Stimulated activated CD8-positive, alpha-beta memory T cell treated with anti-CD3 and anti-CD28 coated beads, Interleukin-15, amount 100 ng/mL, for 1 hour (primary cell): ENCODE measurements around the gene MGAT4C.
"Not testable (repeated sequence)": the region's sequence is repeated elsewhere in the genome, so short reads cannot be mapped to it uniquely, and the experiment has no call there.

Experiments used
- DNase-seq: peaks from one replicate; pipeline ENCODE4 v3.0.0-alpha.2; 2020; ENCODE audit warnings: low read depth

Gene MGAT4C

DNA sequence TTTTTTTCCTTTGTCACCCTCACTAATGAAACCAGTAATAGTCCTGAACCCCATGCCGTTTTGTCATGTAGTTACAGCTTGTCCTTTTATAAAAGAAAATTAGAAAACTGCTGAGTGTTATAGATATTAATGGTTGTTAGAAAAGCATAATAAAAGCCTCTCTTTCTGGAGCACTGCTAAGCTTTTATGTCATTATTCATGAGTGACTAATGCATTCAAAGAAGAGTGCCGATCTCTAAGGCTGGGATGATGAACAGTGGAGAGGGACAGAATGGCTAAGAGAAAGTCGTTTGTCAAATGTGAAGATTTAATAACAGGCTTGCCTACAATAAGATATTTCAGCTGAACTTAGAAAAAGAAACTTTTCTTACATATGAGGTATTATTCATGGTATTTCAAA is 121.6 kb downstream of the MGAT4C start:
- no peak for DNase-seq

DNA sequence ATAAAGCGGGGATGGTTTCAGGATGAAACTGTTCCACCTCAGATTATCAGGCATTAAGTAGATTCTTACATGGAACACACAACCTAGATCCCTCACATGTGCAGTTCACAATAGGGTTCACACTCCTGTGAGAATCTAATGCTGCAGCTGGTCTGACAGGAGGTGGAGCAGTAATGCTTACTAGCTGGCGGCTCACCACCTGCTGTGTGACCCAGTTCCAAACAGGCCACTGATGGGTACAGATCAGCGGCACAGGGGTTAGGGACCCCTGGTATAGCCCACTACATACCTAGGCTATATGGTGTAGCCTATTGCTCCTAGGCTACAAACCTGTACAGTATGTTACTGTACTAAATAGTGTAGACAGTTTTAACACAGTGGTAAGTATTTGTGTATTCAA is 129.3 kb downstream of the MGAT4C start:
- not testable (repeated sequence) for DNase-seq

GRCh38 chr12:86122846-86123468 is 133.2 kb downstream of the MGAT4C start:
- no peak for DNase-seq

DNA sequence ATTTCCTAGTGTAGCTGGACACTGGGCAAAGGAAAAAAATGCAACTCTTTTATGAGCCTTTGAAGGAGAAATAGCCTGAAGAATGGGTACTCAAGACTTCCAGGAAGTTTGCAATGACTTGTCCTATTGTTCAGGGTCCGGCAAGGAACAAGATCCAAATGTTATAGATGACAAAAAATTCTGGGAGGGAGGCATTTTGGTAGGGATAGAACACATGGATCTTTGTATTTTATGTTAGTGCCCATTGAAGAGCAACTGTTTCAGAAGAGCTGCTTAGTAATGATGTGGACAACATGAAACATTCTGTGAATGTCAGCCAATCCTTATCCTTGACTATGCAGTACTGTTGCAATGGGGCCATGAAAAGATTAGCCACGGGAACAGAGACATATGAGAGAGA is 138.0 kb downstream of the MGAT4C start:
- no peak for DNase-seq

GRCh38 chr12:86117711-86118110 is 138.5 kb downstream of the MGAT4C start:
- no peak for DNase-seq

DNA sequence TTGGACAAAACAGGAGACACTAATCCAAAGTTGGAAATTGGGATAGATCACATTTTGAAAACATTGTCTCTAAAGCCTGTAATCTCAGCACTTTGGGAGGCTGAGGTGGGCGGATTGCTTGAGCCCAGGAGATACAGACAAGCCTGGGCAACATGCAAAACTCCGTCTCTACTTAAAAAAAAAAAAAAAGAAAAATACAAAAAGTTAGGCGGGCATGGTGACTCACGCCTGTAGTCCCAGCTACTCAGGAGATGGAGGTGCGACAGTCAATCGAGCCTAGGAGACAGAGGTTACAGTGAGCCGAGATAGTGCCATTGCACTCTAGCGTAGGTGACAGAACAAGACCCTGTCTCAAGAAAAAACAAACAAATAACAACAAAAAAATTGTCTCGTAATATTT is 152.1 kb downstream of the MGAT4C start:
- no peak for DNase-seq

DNA sequence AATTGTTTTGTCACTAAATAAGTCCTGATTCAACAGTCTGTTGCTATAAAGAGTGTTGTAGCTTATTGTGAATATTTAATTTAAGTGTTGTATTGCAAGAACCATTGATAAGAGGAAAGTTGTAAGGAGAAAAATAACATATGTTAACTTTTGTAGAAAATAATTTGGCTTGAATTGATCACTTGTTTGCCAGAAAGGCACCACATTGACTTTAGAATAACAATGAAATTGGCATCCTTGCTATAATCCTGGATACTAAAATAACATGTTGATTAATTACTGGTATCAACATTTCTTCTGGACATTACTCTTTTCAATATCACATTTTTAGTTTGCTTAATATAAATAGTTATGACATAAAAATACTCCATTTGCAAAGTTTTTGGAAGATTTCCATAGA is 159.0 kb downstream of the MGAT4C start:
- DNase-seq = no peak

GRCh38 chr12:86091681-86092080 is 164.5 kb downstream of the MGAT4C start:
- no peak for DNase-seq

- DNase-seq = no peak
Measured at GRCh38 chr12:86081843-86082242, 174.3 kb downstream of the MGAT4C start.

GRCh38 chr12:86059052-86059451 is 197.1 kb downstream of the MGAT4C start:
- not testable (repeated sequence) for DNase-seq

- no peak for DNase-seq
Measured at GRCh38 chr12:86057092-86057845, 198.9 kb downstream of the MGAT4C start.

- DNase-seq = no peak
Measured at GRCh38 chr12:86052921-86053320, 203.3 kb downstream of the MGAT4C start.

DNA sequence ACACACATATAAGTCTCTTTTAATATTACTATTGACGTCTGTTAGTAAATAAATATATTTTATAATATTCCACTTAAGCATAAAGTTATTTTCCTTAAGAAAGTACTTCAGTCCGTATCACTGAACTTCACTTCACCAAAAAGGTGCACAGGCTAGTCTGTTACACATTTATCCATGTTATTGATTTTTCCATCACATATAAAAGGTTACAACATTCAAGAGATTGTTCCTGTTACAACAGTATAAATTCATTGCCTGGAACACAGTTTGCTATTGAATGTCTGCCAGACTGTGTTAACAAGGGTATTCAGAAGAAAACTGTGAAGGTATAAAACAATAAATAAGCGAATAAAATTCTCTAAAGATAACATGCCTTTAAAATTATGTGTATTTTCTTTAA is 206.2 kb downstream of the MGAT4C start:
- no peak for DNase-seq

GRCh38 chr12:86044396-86044795 is 211.8 kb downstream of the MGAT4C start:
- DNase-seq = no peak

GRCh38 chr12:86042062-86042461 is 214.1 kb downstream of the MGAT4C start:
- DNase-seq = no peak

DNA sequence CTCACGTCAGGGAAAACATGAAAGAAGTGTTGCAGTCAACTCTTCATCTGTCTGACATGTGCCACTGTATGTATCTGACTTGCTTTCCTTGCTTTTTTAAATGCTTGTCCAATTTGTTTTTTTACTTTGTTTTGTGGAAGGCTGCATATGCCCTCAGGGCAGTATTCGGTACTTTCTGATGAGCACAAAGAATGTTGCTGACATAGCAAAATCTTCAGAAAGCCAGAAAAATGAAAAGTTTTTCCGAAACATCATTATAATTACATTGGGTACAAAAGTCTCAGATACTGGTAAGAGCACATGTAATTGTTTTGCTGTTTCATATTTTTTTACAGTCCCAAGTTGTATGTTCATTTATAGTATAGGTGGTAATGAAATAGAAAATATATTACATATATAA is 237.8 kb downstream of the MGAT4C start:
- no peak for DNase-seq

DNA sequence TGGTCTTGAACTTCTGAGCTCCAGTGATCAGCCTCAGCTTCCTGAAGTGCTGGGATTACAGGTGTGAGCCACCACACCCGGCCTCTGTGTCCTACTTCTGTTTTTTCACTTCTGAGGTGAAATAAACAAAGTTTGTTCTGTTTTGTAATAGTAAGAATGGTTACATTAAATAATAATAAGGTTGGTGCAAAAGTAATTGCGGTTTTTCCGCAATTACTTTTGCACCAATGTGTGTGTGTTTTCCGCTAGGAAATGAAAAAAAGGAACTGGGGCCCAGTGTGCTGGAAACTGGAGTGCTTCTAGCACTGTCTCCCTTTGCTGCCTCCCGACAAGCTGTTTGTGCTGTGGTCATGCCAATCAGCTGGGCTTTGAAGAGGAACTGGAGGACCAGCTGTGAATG is 241.2 kb downstream of the MGAT4C start:
- DNase-seq = no peak

DNA sequence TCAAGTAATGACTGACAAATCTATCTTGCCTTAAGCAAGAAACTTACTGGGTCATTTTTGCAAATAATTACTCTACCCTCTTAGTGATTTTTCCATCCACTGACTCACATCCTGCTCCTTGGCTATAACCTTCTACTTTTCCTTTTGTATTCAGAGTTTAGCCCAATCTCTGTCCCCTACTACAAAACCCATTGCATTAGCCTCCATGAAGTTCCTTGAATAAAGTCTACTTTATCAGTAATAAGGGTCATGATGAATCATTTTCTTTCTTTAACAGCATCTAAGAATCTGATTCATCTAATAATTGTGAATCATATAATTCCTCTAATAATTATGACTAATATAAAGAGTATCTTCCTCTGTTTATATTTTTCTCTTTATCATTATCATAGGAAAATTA is 249.5 kb downstream of the MGAT4C start:
- DNase-seq = no peak

DNA sequence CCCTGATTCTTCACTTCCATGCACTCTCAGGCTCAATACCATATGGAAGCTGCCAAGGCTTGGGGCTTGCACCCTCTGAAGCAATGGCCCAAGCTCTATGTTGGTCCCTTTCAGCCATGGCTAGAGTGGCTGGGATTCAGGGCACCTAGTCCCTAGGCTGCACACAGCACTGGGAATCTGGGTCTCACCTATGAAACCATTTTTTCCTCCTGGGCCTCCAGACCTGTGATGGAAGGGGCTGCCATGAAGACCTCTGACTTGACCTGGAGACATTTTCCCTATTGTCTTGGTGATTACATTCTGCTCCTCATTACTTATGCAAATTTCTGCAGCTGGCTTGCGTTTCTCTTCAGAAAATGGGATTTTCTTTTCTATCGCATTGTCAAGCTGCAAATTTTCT is 258.1 kb downstream of the MGAT4C start:
- no peak for DNase-seq

DNA sequence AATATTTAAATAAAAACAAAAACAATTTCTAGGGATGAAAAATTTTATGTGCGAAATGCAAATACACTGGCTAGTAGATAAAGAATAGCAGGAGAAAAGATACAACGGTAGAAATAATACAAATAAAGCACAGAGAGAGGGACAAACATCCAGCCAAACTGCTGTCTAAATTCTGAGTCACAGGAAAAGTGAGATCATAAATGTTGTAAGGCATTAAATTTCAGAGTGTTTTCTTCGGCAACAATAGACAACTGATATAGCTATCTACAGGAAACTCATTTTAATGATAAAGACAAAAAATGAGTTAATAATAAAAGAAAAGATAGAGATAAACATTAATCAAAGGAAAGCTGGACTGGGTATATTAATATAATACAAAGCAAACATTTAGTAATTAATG is 259.9 kb downstream of the MGAT4C start:
- no peak for DNase-seq

DNA sequence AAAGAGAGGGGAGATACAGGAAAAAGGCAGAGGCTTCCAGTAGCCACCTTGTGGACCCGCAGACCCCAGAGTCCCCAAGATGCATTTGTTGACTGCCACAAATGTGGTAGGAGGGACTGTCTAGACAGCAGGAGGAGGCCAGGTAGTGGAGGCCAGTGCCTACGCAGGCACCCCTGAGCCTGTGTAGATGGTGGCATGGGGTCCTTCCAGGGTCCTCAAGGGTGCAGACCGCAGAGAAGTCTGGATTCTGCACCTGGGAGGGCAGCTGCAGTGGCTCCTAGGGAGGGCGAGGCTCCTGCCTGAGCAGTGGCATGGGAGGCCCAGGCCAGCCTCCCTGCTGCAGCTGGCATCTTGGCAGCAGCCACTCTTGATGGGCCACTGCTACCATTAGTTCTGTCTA is 262.4 kb downstream of the MGAT4C start:
- no peak for DNase-seq

DNA sequence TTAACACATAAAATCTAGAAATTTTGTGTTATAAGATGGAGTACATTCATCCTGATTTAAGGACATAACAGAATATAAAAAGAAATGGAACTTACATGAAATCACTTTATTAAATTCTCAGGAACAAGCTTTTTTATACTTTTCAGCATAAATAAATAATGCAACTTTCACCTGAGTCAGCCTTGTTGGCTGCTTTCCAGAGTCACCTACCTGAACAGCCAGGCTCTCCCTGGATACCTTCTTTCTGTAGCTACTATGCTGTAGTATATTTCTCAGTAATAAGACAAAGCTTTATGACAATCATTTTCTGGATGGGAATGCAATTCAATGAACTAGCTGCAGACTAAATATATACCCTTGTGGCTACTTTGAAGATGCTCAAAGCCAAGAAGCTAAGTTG is 270.2 kb downstream of the MGAT4C start:
- DNase-seq = no peak

- no peak for DNase-seq
Measured at GRCh38 chr12:85983601-85984000, 272.6 kb downstream of the MGAT4C start.

GRCh38 chr12:85979641-85980040 is 276.6 kb downstream of the MGAT4C start:
- no peak for DNase-seq
